HG02973 (cell line): Measurements from ENCODE around the gene SPHK1.

Experiments
- ATAC-seq: cut with Tn5 transposase; IDR thresholded peaks from one replicate; pipeline ENCODE4 v1.9.1; 2021; ENCODE audit warnings: moderate library complexity; ENCODE audit not compliant: unreplicated experiment

The SPHK1 gene

DNA sequence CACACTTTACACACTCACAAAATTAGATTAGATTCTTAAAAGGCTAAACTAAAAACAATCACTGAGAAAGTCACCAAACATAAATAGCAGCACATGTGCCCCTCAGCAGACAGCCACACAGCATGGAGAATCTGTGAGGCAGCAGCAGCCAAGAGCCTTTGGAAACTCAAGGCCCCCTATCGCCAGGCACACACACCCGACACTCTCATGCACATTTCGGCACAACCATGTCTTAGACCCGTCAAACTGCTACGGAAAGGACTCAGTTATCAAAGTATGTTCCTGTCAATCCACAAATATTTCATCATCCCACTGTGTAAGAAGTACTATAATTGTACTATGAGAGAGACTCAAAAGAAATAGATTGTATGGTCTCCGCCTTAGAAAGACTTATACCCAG, 47.6 kb downstream of the SPHK1 start:
- ATAC-seq: no peak

DNA sequence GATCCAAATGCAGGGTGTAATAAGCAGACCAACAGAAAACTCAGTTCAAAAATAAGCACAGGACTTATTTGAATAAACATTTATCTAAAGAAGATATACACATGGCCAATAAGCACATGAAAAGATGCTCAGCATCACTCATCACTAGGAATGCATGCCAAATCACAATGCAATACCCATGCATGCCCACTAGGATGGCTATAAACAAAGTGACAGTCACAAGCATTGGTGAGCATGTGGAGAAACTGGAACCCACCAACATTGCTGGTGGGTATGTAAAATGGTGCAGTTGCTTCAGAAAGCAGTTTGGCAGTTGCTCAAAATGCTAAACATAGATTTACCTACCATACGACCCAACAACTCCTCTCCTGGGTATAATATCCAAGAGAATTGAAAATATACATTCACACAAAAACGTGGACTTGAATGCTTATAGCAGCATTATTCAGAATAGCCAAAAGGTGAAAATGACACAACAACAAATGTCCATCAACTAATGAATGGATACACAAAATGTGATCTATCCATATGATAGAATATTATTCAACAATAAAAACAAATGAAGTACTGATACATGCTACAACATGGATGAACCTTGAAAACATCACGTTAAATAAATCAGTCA, 48.4 kb downstream of the SPHK1 start:
- ATAC-seq: no peak

DNA sequence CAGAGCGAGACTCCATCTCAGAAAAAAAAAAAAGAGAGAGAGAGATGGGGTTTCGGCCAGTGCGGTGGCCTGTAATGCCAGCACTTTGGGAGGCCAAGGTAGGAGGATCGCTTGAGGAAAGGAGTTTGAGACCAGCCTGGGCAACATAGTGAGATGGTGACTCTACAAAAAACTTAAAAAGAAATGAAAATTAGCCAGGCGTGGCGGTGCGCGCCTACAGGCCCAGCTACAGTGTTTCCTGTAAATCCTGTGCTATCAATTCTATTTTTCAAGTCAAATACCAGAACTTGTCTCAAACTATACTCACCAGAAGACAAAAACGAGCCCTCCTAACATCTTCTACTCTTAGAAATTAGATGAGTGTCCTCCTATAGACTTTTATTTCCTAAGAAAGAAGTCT, 49.3 kb downstream of the SPHK1 start:
- ATAC-seq: no peak

DNA sequence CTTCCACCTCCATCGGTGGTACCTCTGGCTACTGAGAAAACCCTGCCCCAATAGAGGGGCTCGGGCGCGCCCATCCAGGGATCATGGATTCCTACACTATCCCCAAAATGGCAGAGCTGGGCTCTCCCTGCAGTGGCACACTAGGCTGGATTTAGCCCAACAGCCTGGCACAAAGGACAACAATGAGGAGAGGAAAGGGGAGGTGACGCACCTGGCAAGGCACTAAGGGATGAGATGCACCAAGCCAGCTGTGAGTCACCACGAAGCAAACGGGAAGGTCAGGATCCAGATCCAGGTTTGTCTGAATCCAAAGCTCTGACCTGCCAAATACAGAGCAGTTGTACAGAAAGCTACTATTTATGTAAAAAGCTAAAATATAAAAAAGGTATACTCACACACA, 50.5 kb downstream of the SPHK1 start:
- no peak for ATAC-seq

DNA sequence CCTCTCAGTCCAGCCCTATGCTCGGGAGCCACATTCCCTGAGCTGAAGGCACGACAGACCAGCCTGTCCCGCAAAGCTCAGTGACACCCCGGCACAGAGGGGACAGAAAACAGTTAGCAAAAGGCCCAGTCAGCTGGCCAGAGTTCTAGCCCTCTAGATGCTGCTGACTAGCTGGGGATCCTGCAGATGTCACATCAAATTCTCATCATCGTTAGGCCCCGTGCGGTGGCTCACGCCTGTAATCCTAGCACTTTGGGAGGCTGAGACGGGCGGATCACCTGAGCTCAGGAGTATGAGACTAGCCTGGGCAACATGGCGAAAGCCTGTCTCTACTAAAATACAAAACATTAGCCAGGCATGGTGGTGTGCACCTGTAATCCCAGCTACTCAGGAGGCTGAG, 51.3 kb downstream of the SPHK1 start:
- ATAC-seq: no peak
